Fibroblast of the conjunctiva (primary cell): ENCODE data around the gene PPCDC.

Experiments used
- DNase-seq: peaks from one replicate; pipeline ENCODE4 v3.0.0-alpha.2; 2010; ENCODE audit warnings: low read depth

PPCDC gene

GRCh38 chr15:75016431-75016830 is 7.0 kb upstream of the PPCDC start:
- DNase-seq, result no peak

- no peak for DNase-seq
Measured at GRCh38 chr15:75019916-75020315, 3.5 kb upstream of the PPCDC start.

- DNase-seq, result no peak
Measured at GRCh38 chr15:75021341-75021740, 2.0 kb upstream of the PPCDC start.

- no peak for DNase-seq
Measured at GRCh38 chr15:75022783-75023180, 608 bp upstream of the PPCDC start.

GRCh38 chr15:75023872-75024636 is 664 bp downstream of the PPCDC start:
- DNase-seq, result no peak

GRCh38 chr15:75025107-75025506 is 1.7 kb downstream of the PPCDC start:
- DNase-seq, result no peak

- DNase-seq, result no peak
Measured at GRCh38 chr15:75025548-75026260, 2.3 kb downstream of the PPCDC start.

- DNase-seq, result no peak
Measured at GRCh38 chr15:75027551-75027950, 4.2 kb downstream of the PPCDC start.

- DNase-seq, result no peak
Measured at GRCh38 chr15:75028991-75029377, 5.6 kb downstream of the PPCDC start.

- DNase-seq, result peak; percentile 83
Measured at GRCh38 chr15:75029378-75030022, 6.1 kb downstream of the PPCDC start.

GRCh38 chr15:75030023-75030413 is 6.6 kb downstream of the PPCDC start:
- peak; percentile 26 for DNase-seq

GRCh38 chr15:75030424-75030823 is 7.0 kb downstream of the PPCDC start:
- DNase-seq, result no peak

- DNase-seq, result no peak
Measured at GRCh38 chr15:75031848-75032247, 8.5 kb downstream of the PPCDC start.

GRCh38 chr15:75032395-75032794 is 9.0 kb downstream of the PPCDC start:
- DNase-seq, result no peak

- no peak for DNase-seq
Measured at GRCh38 chr15:75033809-75034208, 10.4 kb downstream of the PPCDC start.

- DNase-seq, result no peak
Measured at GRCh38 chr15:75034615-75035014, 11.2 kb downstream of the PPCDC start.

GRCh38 chr15:75036212-75036616 is 12.8 kb downstream of the PPCDC start:
- no peak for DNase-seq

GRCh38 chr15:75037685-75038084 is 14.3 kb downstream of the PPCDC start:
- no peak for DNase-seq

GRCh38 chr15:75038231-75038630 is 14.8 kb downstream of the PPCDC start:
- DNase-seq, result no peak

- DNase-seq, result no peak
Measured at GRCh38 chr15:75042730-75043508, 19.5 kb downstream of the PPCDC start.

- DNase-seq, result peak; percentile 99
Measured at GRCh38 chr15:75043509-75044257, 20.3 kb downstream of the PPCDC start.
